Right cardiac atrium (tissue), 5 donors: ENCODE data around the gene C18orf63. TPM values are rescaled to one million over a fixed set of nuclear protein-coding genes. Genes with fewer than 3 reads are reported as not detected.
A peak's percentile ranks its signal among the peaks of the same experiment; 100 is the strongest.

ENCODE experiments used
- ATAC-seq, 2 donors: fragments of 200-7000 bp; cut with Tn5 transposase; one replicate each; pipeline versions ENCODE4 v1.8.0 to v1.9.1; 2020; ENCODE audit warnings: moderate library complexity in 2 of 2, mild to moderate bottlenecking in 1 of 2
- DNase-seq, 3 donors: peaks; one replicate each; pipeline ENCODE4 v3.0.0-alpha.2; 2020
- H3K27ac ChIP-seq: one replicate; pipeline ENCODE4 v1.5.1; 2013; ENCODE audit warnings: mild to moderate bottlenecking, low read length, control low read depth, moderate library complexity
- H3K27me3 ChIP-seq: one replicate; pipeline ENCODE4 v1.6.1; 2013; ENCODE audit not compliant: control insufficient read depth, insufficient read depth
- H3K4me1 ChIP-seq: one replicate; pipeline ENCODE4 v1.6.1; 2013; ENCODE audit warnings: low read length; ENCODE audit not compliant: control insufficient read depth, insufficient read depth
- H3K4me3 ChIP-seq: one replicate; pipeline ENCODE4 v1.5.1; 2013; ENCODE audit warnings: low read length, control low read depth
- H3K9me3 ChIP-seq: one replicate; pipeline ENCODE4 v1.6.1; 2013; ENCODE audit warnings: low read length; ENCODE audit not compliant: control insufficient read depth
- WGBS: extraction: QIAGEN DNeasy Blood & Tissue Kit; methylation state at CpG from one replicate; pipeline ENCODE4 v1.1.7; 2013; 5-methylcytosine and 5-hydroxymethylcytosine counted together
- intact Hi-C, 4 donors: fragments of 100-400 bp; cut with DNase I; formaldehyde crosslinking; loops; one replicate each; pipeline versions ENCODE4 v1.11.0 to v1.14.0; 2022 to 2023
- polyA plus RNA-seq: library from polyadenylated mRNA; stranded (reverse); fragments of 200-250 nt; gene quantifications from one replicate; pipeline ENCODE4 v1.2.3, GENCODE V29; 2013
- total RNA-seq, 4 donors: library from RNA; stranded (reverse); fragmentation: NEBNext Ultra II Directional; extraction: Animal tissue kit (Norgen Biotek cat#: 25700); gene quantifications; one replicate each; pipeline ENCODE4 v1.2.1, GENCODE V29; 2021
- donor health status: healthy with polysubstance abuse.
- donor health status: DM: no; HTN: yes; CAD: no.
- donor health status: DM: no; HTN: no; CAD: no.
- donor health status: DM: no; HTN: yes; CAD: no; lungs with severe emphysema.
- donor health status: DM: yes; HTN: yes; CAD: no.

Gene C18orf63
- total and polyA plus RNA-seq, 5 donors, result not detected

DNA sequence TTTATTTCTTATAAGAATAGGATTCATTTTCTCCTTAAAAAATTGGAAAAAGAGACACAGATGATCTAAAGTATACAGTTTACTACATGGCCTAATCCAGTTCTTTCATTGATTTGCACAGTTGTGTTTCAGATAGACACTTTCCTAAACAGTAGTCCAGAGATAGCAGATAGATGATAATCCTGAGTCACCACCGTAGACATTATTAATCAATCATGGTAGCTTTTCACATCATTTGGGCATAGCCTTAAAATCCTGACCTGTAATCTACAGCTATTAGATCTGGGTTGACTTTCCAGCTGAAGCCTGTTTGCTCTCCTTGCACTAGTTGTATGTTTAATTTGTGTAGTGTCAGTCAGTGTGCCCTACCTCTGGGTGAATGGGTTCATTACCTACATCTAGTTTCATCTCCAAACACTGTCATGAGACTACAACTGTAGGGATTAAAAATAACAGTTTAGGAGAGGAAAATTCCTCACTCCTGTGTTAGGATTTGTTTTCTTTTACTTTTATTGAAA is 14.1 kb downstream of the C18orf63 start:
- Histone ChIP-seq H3K27me3 (no peaks in the 10 kb centered on the region), H3K4me3 (no peak overlapping the region), H3K9me3 (no peaks in the 10 kb centered on the region), H3K4me1 (no peaks in the 10 kb centered on the region), H3K27ac (no peak overlapping the region)
- DNase-seq, result no peak
- ATAC-seq, result no peak
- 78% methylated on average over 1 of the region's 1 CpG for WGBS
- intact Hi-C loops, result loop anchor here in 3 of 4 donors (5.0 to 10.0 kb wide), 4 partner anchors 85 to 132 kb away; no protein-coding TSS in a partner anchor

DNA sequence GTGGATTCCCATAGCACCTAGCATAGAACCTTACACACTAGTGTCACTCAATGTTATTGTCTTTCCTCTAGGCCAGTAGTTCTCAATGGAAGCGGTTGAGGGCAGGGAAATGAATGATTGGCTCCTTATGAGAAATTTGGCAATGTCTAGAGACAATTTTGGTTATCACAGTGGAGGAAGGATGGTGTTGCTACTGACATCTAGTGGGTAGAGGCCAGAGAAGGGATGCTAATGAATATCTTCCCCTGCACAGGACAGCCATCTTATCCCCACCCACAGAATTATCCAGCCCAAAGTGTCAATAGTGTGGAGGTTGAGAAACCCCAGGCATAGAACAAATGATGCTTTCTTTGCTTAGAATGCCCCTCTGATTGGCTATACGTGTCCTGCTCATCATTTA is 15.8 kb downstream of the C18orf63 start:
- ATAC-seq (peak in 1 of 2 donors; percentile 56), DNase-seq (no peak)
- no peak overlapping the region for H3K27ac ChIP-seq
- WGBS, result 52% methylated on average over 2 of the region's 2 CpGs
- H3K4me3 ChIP-seq, result no peak overlapping the region
- no peaks in the 10 kb centered on the region for H3K4me1 ChIP-seq
- H3K27me3 ChIP-seq, result no peaks in the 10 kb centered on the region
- intact Hi-C loops, result loop anchor here in 3 of 4 donors (5.0 to 10.0 kb wide), 4 partner anchors 87 to 134 kb away; no protein-coding TSS in a partner anchor
- H3K9me3 ChIP-seq, result no peaks in the 10 kb centered on the region

DNA sequence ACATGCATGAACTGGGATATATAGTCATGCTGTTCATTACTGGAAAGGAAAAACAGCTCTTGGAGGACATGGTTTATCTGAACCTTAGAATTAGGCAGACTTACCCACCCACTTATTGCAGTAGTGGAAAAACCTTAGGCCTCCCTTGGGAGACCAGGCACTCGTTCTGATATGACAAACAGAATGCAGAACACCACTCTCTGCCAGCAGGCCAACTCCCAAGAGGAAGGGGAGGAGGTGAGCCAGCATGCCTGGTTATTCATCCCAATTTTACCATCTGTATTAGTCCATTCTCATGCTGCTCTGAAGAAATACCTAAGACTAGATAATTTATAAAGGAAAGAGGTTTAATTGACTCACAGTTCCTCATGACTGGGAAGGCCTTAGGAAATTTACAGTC is 17.5 kb downstream of the C18orf63 start:
- Histone ChIP-seq H3K4me3 (no peak overlapping the region), H3K27me3 (no peaks in the 10 kb centered on the region), H3K4me1 (no peaks in the 10 kb centered on the region), H3K9me3 (no peaks in the 10 kb centered on the region), H3K27ac (no peak overlapping the region)
- no peak for DNase-seq
- 31% methylated on average over 1 of the region's 1 CpG for WGBS
- intact Hi-C loops, result loop anchor here in 3 of 4 donors (5.0 to 10.0 kb wide), 4 partner anchors 88 to 136 kb away; no protein-coding TSS in a partner anchor
- no peak for ATAC-seq

DNA sequence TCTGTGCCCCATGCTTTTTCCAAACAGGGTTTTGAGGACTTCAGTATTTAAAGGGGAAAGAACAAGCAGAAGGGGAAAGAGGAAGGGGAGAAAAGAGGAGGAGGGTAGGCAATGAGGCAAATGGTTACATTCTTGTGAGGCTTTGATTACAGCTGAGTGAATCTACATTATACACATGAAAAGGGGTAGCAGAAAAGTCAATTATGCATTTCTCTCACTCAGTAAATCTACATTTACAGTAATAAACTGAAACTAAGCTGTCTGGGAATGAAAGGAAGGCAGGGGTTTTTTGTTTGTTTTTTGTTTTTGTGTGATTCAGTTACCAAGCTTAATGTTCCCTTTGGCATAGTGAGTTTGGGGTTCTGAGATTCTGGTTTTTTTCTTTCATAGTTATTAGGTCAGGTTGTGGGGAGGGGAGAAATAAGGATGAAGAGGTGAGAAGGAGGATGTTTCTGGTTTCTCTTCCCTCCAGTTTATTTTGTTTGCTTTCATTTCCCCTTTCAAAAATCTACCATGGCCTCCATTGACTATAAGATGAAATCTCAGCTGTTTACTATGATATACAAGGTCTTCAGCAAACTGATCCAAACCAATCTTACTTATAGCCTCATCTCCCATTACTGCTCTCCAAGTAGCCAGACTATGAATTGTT is 18.7 kb downstream of the C18orf63 start:
- no peaks in the 10 kb centered on the region for H3K27me3 ChIP-seq
- no peak overlapping the region for H3K4me3 ChIP-seq
- H3K27ac ChIP-seq, result no peak overlapping the region
- intact Hi-C loops, result loop anchor here in 3 of 4 donors (5.0 to 10.0 kb wide), 4 partner anchors 90 to 137 kb away; no protein-coding TSS in a partner anchor
- no peak for ATAC-seq
- H3K4me1 ChIP-seq, result no peaks in the 10 kb centered on the region
- no peaks in the 10 kb centered on the region for H3K9me3 ChIP-seq
- no peak for DNase-seq

DNA sequence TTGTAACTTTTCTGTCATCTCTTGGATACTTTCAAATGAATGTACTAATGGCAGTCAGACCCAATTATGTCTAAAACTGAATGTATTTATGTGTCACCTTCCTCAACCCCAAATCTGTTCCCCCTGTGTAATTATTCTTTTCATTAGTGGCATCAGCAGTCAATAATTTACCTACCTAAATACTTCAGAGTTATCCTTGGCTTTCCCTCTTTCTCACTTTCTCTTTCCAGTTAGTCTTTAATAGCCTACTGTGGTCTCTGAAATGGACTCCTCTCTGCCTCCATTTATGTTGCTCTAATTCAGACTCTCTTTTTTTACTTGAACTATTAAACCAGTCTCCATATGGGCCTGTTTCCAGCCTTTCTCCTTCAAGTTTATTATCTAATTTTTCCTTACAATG is 21.0 kb downstream of the C18orf63 start:
- ATAC-seq, result no peak
- no peak for DNase-seq
- intact Hi-C loops, result loop anchor here in 2 of 4 donors (10.0 kb wide), 1 partner anchor 92 kb away; no protein-coding TSS in a partner anchor
- Histone ChIP-seq H3K4me1 (no peaks in the 10 kb centered on the region), H3K9me3 (no peaks in the 10 kb centered on the region), H3K27ac (no peak overlapping the region), H3K27me3 (no peaks in the 10 kb centered on the region), H3K4me3 (no peak overlapping the region)

DNA sequence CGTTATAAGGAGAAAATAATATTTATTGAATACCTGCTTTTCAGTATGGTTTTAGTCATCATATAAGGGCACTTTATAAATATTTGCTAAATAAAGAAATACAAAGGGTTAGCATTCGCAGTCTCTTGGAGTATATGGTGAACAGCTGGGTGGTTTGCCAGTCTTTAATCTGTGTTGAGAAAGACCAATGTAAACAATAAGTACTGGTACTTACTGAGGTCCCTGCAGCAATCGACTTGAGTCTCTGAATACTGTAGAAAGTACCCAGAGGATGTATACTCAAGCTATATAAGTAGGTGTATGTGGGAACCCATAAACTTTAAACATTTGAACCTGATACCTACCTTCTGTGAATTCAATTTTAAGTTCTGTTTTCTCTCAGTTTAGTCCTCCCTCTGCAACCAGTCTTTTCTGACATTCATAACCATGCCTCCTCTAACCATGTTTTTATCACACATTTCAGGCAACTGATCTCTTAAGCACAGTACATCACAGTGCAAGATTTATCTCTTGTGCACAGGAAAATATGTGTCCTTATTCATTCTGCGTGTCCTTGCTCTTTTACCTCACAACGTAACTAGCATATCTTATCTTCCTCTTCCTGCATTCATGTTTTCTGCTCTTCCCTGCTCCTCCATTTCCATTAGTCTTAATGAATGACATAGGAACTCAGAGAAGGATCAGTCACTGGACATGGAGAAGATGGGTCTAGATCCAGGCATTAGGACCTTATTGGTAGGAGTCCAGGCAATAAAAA is 21.7 kb downstream of the C18orf63 start:
- no peaks in the 10 kb centered on the region for H3K27me3 ChIP-seq
- WGBS, result 68% methylated on average over 5 of the region's 5 CpGs
- intact Hi-C loops, result loop anchor here in 2 of 4 donors (10.0 kb wide), 1 partner anchor 93 kb away; no protein-coding TSS in a partner anchor
- no peak overlapping the region for H3K4me3 ChIP-seq
- DNase-seq (no peak), ATAC-seq (no peak)
- no peak overlapping the region for H3K27ac ChIP-seq
- no peaks in the 10 kb centered on the region for H3K4me1 ChIP-seq
- no peaks in the 10 kb centered on the region for H3K9me3 ChIP-seq

DNA sequence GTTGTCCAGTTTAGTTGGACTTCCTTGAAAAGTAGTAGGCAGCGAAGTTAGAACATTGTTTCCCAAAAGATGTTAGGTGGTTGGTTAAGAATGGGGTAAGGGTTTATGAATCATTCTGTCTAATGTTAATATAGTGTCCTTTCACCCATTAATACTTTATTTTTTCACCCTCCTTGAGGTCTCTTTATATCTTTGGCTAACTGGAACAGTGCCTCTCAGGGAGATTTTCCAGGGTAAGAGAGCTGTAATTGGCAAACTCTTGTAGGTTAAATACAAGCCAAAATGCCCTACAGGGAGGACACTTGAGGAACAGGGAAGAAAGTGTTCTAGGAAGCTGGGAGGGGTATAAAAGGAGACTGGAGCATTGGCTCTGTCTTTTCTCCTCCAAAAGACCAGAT is 22.3 kb downstream of the C18orf63 start:
- H3K4me1 ChIP-seq, result no peaks in the 10 kb centered on the region
- intact Hi-C loops, result loop anchor here in 2 of 4 donors (10.0 kb wide), 1 partner anchor 93 kb away; no protein-coding TSS in a partner anchor
- H3K4me3 ChIP-seq, result no peak overlapping the region
- no peaks in the 10 kb centered on the region for H3K9me3 ChIP-seq
- DNase-seq, result no peak
- ATAC-seq, result no peak
- no peaks in the 10 kb centered on the region for H3K27me3 ChIP-seq
- 96% methylated on average over 1 of the region's 1 CpG for WGBS
- no peak overlapping the region for H3K27ac ChIP-seq

DNA sequence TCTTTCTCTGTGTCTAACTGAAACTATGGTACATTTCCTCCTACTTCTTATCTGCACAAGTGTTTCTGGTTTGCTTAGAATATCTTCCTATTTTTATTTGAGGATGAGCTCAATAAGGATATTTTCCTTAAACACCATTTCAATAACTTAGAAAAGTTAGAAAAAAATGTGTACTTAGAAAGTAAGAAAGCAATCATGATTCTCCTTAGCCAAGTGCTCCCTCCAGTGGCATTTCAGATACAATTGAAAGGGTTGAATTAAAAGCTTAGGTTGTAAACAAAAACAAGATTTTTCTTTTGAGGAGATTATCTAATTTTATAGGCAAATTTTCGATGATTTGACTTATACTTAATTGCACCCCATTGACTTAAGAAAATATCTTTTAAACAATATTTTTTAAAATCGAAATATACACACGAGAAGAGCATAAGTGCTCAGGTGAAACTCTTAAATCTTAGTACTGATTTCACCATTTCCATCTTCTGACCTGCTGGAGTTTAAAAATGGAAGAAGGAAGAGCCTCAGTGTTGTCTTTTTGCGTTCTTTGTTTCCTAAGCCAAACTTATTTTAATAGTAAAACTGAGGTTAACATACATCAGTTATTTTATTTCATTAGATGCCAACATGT is 26.9 kb downstream of the C18orf63 start:
- Histone ChIP-seq H3K27ac (no peak overlapping the region), H3K27me3 (no peaks in the 10 kb centered on the region), H3K9me3 (no peaks in the 10 kb centered on the region), H3K4me1 (no peaks in the 10 kb centered on the region), H3K4me3 (no peak overlapping the region)
- ATAC-seq, result no peak
- WGBS, result 12% methylated on average over 4 of the region's 4 CpGs
- intact Hi-C loops, result loop anchor here in 2 of 4 donors (2.0 to 5.0 kb wide), 2 partner anchors 100 to 146 kb away; no protein-coding TSS in a partner anchor
- DNase-seq, result no peak

DNA sequence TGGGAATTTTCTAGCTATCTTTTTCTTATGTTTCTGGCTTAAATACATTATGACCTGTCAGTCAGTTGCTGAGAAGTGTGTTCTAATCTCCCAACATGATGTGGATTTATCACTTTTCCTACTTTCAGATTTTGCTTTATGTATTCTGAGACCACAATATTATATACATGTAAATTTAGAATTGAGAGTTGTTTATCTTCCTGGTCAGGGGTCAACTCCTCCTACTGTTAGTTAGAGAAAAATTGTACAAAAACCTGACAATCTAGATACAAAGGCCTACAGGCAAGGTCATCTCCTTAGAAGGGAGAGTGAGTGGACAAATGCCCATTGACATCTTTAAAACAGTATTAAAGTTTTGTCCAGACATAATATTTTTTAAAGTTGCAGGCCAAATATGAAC is 30.6 kb downstream of the C18orf63 start:
- Histone ChIP-seq H3K4me1 (no peaks in the 10 kb centered on the region), H3K27me3 (no peaks in the 10 kb centered on the region), H3K4me3 (no peak overlapping the region), H3K27ac (no peak overlapping the region), H3K9me3 (no peaks in the 10 kb centered on the region)
- intact Hi-C loops, result no loop called here
- DNase-seq (no peak), ATAC-seq (no peak)

DNA sequence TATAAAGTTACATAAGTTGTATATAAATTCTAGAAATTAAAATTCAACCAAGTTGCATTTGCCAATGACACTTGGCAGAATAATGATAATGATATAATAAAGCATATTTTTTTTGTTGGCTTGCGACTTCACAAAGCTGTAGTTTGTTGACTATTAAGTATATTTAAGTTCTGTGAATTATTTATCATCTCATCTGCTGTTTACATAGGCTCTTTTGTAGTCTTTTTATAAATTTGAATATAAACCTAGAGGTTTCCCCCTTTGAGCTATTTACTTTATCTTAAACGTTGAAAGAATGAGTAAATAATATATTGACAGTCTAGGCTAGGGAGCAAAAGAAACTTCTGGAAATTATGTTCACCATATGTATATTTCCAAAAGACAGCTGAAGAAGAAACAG is 32.9 kb downstream of the C18orf63 start:
- no peak for ATAC-seq
- intact Hi-C loops, result no loop called here
- WGBS, result 77% methylated on average over 2 of the region's 2 CpGs

More for the DNA sequence above, 32.9 kb downstream of the C18orf63 start:
- Histone ChIP-seq H3K27me3 (no peaks in the 10 kb centered on the region), H3K4me1 (no peaks in the 10 kb centered on the region), H3K9me3 (no peaks in the 10 kb centered on the region), H3K4me3 (no peak overlapping the region), H3K27ac (no peak overlapping the region)
- DNase-seq, result no peak
